Panc1 (cell line): ENCODE results near the gene ORM2.

ENCODE experiments used
- POLR2AphosphoS5 ChIP-seq: IDR thresholded peaks from 2 replicates; pipeline ENCODE4 v1.6.1; 2012; ENCODE audit warnings: mild to moderate bottlenecking, low read depth, low read length, moderate library complexity
- SIN3A ChIP-seq: IDR thresholded peaks from 2 replicates; pipeline ENCODE4 v1.6.1; 2012; ENCODE audit warnings: low read depth, mild to moderate bottlenecking, low read length, moderate library complexity, borderline replicate concordance; ENCODE audit not compliant: insufficient read depth
- TF ChIP-seq, protein P1 (sequence below): fragments of 450-650 bp; IDR thresholded peaks from 2 replicates; pipeline ENCODE4 v1.5.1; 2017; ENCODE audit warnings: mild to moderate bottlenecking
- TF ChIP-seq, protein P2 (sequence below), 2 experiments: IDR thresholded peaks; 2 replicates each; pipeline ENCODE4 v1.6.1; 2011 to 2012; ENCODE audit warnings: low read depth in 2 of 2, control low read depth in 1 of 2, low read length in 1 of 2, mild to moderate bottlenecking in 1 of 2, moderate library complexity in 1 of 2; ENCODE audit not compliant: insufficient read depth in 1 of 2

- TF ChIP-seq SIN3A (no peak), POLR2AphosphoS5 (no peak)
- TF ChIP-seq, protein P1, sequence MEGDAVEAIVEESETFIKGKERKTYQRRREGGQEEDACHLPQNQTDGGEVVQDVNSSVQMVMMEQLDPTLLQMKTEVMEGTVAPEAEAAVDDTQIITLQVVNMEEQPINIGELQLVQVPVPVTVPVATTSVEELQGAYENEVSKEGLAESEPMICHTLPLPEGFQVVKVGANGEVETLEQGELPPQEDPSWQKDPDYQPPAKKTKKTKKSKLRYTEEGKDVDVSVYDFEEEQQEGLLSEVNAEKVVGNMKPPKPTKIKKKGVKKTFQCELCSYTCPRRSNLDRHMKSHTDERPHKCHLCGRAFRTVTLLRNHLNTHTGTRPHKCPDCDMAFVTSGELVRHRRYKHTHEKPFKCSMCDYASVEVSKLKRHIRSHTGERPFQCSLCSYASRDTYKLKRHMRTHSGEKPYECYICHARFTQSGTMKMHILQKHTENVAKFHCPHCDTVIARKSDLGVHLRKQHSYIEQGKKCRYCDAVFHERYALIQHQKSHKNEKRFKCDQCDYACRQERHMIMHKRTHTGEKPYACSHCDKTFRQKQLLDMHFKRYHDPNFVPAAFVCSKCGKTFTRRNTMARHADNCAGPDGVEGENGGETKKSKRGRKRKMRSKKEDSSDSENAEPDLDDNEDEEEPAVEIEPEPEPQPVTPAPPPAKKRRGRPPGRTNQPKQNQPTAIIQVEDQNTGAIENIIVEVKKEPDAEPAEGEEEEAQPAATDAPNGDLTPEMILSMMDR = no peak
- TF ChIP-seq, protein P2, sequence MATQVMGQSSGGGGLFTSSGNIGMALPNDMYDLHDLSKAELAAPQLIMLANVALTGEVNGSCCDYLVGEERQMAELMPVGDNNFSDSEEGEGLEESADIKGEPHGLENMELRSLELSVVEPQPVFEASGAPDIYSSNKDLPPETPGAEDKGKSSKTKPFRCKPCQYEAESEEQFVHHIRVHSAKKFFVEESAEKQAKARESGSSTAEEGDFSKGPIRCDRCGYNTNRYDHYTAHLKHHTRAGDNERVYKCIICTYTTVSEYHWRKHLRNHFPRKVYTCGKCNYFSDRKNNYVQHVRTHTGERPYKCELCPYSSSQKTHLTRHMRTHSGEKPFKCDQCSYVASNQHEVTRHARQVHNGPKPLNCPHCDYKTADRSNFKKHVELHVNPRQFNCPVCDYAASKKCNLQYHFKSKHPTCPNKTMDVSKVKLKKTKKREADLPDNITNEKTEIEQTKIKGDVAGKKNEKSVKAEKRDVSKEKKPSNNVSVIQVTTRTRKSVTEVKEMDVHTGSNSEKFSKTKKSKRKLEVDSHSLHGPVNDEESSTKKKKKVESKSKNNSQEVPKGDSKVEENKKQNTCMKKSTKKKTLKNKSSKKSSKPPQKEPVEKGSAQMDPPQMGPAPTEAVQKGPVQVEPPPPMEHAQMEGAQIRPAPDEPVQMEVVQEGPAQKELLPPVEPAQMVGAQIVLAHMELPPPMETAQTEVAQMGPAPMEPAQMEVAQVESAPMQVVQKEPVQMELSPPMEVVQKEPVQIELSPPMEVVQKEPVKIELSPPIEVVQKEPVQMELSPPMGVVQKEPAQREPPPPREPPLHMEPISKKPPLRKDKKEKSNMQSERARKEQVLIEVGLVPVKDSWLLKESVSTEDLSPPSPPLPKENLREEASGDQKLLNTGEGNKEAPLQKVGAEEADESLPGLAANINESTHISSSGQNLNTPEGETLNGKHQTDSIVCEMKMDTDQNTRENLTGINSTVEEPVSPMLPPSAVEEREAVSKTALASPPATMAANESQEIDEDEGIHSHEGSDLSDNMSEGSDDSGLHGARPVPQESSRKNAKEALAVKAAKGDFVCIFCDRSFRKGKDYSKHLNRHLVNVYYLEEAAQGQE (IDR thresholded peaks at IDR 0.05; ENCODE audit: insufficient read depth in 1 of 2, low read depth in 2 of 2, low read length in 1 of 2) = no peak
Observed at GRCh38 chr9:114282104-114282485, 47.6 kb upstream of the ORM2 start.
